Tibial artery (tissue), 4 donors: ENCODE results near the gene NME5.

ENCODE experiments used
- DNase-seq, 2 donors: peaks; one replicate each; pipeline ENCODE4 v3.0.0-alpha.2; 2019
- H3K27ac ChIP-seq, 2 donors: fragments of 200-600 bp; sonication (generic) in 1 of 2; 1 replicate in 1 of 2; 2 replicates in 1 of 2; pipeline ENCODE4 v1.5.1; 2018 to 2019; ENCODE audit warnings: mild to moderate bottlenecking in 1 of 2
- H3K27me3 ChIP-seq, 2 donors: fragments of 200-600 bp; sonication (generic) in 1 of 2; one replicate each; pipeline versions ENCODE4 v1.5.1 to v1.6.0; 2016 to 2019
- H3K36me3 ChIP-seq, 3 donors: fragments of 200-600 bp; sonication (generic) in 2 of 3; one replicate each; pipeline ENCODE4 v1.5.1; 2016 to 2019; ENCODE audit warnings: mild to moderate bottlenecking in 2 of 3
- H3K4me1 ChIP-seq, 4 donors: fragments of 200-600 bp; sonication (generic) in 2 of 4; 1 replicate in 3 of 4; 2 replicates in 1 of 4; pipeline ENCODE4 v1.5.1; 2016 to 2019
- H3K4me3 ChIP-seq, 2 donors: fragments of 200-600 bp; sonication (generic) in 1 of 2; 1 replicate in 1 of 2; 2 replicates in 1 of 2; pipeline ENCODE4 v1.5.1; 2018 to 2019; ENCODE audit warnings: mild to moderate bottlenecking in 2 of 2
- H3K9me3 ChIP-seq, 3 donors: fragments of 200-600 bp; sonication (generic) in 1 of 3; one replicate each; pipeline ENCODE4 v1.5.1; 2016 to 2019
- intact Hi-C: fragments of 100-400 bp; cut with DNase I; formaldehyde crosslinking; loops from one replicate; pipeline ENCODE4 v1.15.0; 2023; ENCODE audit warnings: low total_unique reads
- TF ChIP-seq, protein P1 (sequence below), 2 experiments: fragments of 200-600 bp in 1 of 2; fragments of 450-650 bp in 1 of 2; IDR thresholded peaks; one replicate each; pipeline ENCODE4 v1.5.1; 2017 to 2019; ENCODE audit warnings: antibody characterized with exemption in 2 of 2, mild to moderate bottlenecking in 1 of 2, moderate library complexity in 1 of 2

Gene NME5

DNA sequence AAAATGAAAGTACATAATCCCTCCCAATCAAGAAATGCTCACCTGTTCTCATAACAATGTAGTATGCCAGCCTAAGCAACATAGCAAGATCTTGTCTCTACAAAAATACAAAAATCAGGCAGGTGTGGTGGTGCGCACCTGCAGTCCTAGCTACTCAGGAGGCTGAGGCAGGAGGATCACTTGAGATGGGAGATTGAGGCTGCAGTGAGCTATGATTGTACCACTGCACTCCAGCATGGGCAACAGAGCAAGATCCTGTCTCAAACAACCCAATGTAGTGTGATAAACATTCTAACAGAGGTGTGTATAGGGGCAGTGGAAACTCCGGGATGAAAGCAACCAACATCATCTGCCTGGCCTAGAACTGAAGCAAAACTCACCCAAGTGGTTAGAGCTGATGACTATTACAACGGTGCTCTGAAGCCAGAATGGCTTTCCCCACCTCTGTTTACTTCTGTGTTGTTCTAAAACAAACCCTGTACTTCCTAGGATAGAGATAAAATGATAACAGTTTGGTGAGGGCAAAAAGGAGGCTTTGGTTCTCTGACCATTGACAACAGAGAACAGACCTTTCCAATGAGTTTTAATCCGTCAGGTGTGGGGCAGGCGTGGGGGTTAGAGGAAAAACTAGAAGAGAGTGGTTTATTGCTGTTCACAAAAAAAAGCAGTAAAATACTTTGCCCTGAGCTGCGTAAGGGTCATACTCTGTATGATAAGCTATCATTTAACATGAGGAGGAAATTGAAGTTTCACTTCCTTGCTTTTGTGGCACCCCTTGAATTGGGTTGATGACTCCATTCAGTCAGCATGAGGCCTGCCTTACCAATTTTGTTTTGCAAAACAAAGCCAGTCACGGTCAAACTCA, 36.5 kb downstream of the NME5 start:
- intact Hi-C loops, result no loop called here
- Histone ChIP-seq H3K27ac (no peak overlapping the region), H3K4me1 (no peaks in the 10 kb centered on the region), H3K4me3 (no peak overlapping the region), H3K27me3 (peaks cover 0 to 19% of the 10 kb centered on the region in 2 donors), H3K9me3 (no peaks in the 10 kb centered on the region), H3K36me3 (no peaks in the 10 kb centered on the region)
- TF ChIP-seq, protein P1, sequence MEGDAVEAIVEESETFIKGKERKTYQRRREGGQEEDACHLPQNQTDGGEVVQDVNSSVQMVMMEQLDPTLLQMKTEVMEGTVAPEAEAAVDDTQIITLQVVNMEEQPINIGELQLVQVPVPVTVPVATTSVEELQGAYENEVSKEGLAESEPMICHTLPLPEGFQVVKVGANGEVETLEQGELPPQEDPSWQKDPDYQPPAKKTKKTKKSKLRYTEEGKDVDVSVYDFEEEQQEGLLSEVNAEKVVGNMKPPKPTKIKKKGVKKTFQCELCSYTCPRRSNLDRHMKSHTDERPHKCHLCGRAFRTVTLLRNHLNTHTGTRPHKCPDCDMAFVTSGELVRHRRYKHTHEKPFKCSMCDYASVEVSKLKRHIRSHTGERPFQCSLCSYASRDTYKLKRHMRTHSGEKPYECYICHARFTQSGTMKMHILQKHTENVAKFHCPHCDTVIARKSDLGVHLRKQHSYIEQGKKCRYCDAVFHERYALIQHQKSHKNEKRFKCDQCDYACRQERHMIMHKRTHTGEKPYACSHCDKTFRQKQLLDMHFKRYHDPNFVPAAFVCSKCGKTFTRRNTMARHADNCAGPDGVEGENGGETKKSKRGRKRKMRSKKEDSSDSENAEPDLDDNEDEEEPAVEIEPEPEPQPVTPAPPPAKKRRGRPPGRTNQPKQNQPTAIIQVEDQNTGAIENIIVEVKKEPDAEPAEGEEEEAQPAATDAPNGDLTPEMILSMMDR (IDR thresholded peaks at IDR 0.05), result no peak
- no peak for DNase-seq

GRCh38 chr5:138096997-138097828, 42.0 kb downstream of the NME5 start:
- no peak for DNase-seq
- intact Hi-C loops, result no loop called here
- TF ChIP-seq, protein P1 (IDR thresholded peaks at IDR 0.05), result no peak
- Histone ChIP-seq H3K9me3 (no peaks in the 10 kb centered on the region), H3K27ac (no peak overlapping the region), H3K36me3 (no peaks in the 10 kb centered on the region), H3K4me3 (no peak overlapping the region), H3K4me1 (no peaks in the 10 kb centered on the region), H3K27me3 (peaks cover 0 to 11% of the 10 kb centered on the region in 2 donors)

DNA sequence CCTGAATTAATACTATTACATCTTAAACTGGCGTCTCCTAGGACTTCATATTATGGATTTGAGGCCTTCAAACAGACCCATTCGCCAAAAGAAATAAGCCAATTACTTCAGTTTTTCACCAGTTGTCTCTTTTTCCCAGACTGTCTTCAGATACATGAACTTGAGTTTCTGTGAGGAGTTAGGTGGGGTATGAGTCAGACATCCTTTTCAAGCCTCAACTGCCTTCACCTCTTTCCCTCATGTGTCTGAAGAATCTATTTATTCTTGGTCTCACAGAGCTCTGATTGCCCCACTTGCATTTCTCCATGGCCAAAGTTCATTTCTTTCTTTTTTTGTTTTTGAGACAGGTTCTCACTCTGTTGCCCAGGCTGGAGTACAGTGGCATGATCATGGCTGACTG, 42.9 kb downstream of the NME5 start:
- no peak overlapping the region for H3K4me3 ChIP-seq
- H3K27ac ChIP-seq, result no peak overlapping the region
- H3K4me1 ChIP-seq, result no peaks in the 10 kb centered on the region
- H3K36me3 ChIP-seq, result no peaks in the 10 kb centered on the region
- H3K27me3 ChIP-seq, result peaks cover 0 to 8% of the 10 kb centered on the region in 2 donors
- no peaks in the 10 kb centered on the region for H3K9me3 ChIP-seq
- TF ChIP-seq, protein P1 (IDR thresholded peaks at IDR 0.05), result no peak
- DNase-seq, result no peak
- intact Hi-C loops, result no loop called here

- H3K4me3 ChIP-seq, result no peak overlapping the region
- TF ChIP-seq, protein P1 (IDR thresholded peaks at IDR 0.05), result no peak
Measured at GRCh38 chr5:138095100-138095907, 43.9 kb downstream of the NME5 start.

GRCh38 chr5:138093036-138093435, 46.2 kb downstream of the NME5 start:
- intact Hi-C loops, result no loop called here
- H3K9me3 ChIP-seq, result no peaks in the 10 kb centered on the region

More at GRCh38 chr5:138095100-138095907, 43.9 kb downstream of the NME5 start:
- intact Hi-C loops, result no loop called here
- Histone ChIP-seq H3K27me3 (peaks cover 0 to 12% of the 10 kb centered on the region in 2 donors), H3K36me3 (no peaks in the 10 kb centered on the region), H3K27ac (no peak overlapping the region), H3K4me1 (no peaks in the 10 kb centered on the region), H3K9me3 (no peaks in the 10 kb centered on the region)
- no peak for DNase-seq

More at GRCh38 chr5:138093036-138093435, 46.2 kb downstream of the NME5 start:
- H3K36me3 ChIP-seq, result no peaks in the 10 kb centered on the region
- H3K27me3 ChIP-seq, result peaks cover 0 to 19% of the 10 kb centered on the region in 2 donors
- H3K27ac ChIP-seq, result no peak overlapping the region
- H3K4me1 ChIP-seq, result no peaks in the 10 kb centered on the region
- H3K4me3 ChIP-seq, result no peak overlapping the region
- TF ChIP-seq, protein P1 (IDR thresholded peaks at IDR 0.05), result no peak
- no peak for DNase-seq
